Right cardiac atrium (tissue), 5 donors: ENCODE measurements around the gene KRTAP10-11. TPM values are rescaled to one million over a fixed set of nuclear protein-coding genes. Genes with fewer than 3 reads are reported as not detected.
"Not testable (repeated sequence)": the region's sequence is repeated elsewhere in the genome, so short reads cannot be mapped to it uniquely, and the experiment has no call there.

ENCODE experiments used
- ATAC-seq, 2 donors: fragments of 200-7000 bp; cut with Tn5 transposase; one replicate each; pipeline versions ENCODE4 v1.8.0 to v1.9.1; 2020; ENCODE audit warnings: moderate library complexity in 2 of 2, mild to moderate bottlenecking in 1 of 2
- DNase-seq, 3 donors: peaks; one replicate each; pipeline ENCODE4 v3.0.0-alpha.2; 2020
- H3K27ac ChIP-seq: one replicate; pipeline ENCODE4 v1.5.1; 2013; ENCODE audit warnings: mild to moderate bottlenecking, low read length, control low read depth, moderate library complexity
- H3K27me3 ChIP-seq: one replicate; pipeline ENCODE4 v1.6.1; 2013; ENCODE audit not compliant: control insufficient read depth, insufficient read depth
- H3K4me1 ChIP-seq: one replicate; pipeline ENCODE4 v1.6.1; 2013; ENCODE audit warnings: low read length; ENCODE audit not compliant: control insufficient read depth, insufficient read depth
- H3K4me3 ChIP-seq: one replicate; pipeline ENCODE4 v1.5.1; 2013; ENCODE audit warnings: low read length, control low read depth
- H3K9me3 ChIP-seq: one replicate; pipeline ENCODE4 v1.6.1; 2013; ENCODE audit warnings: low read length; ENCODE audit not compliant: control insufficient read depth
- WGBS: extraction: QIAGEN DNeasy Blood & Tissue Kit; methylation state at CpG from one replicate; pipeline ENCODE4 v1.1.7; 2013; 5-methylcytosine and 5-hydroxymethylcytosine counted together
- intact Hi-C, 4 donors: fragments of 100-400 bp; cut with DNase I; formaldehyde crosslinking; loops; one replicate each; pipeline versions ENCODE4 v1.11.0 to v1.14.0; 2022 to 2023
- polyA plus RNA-seq: library from polyadenylated mRNA; stranded (reverse); fragments of 200-250 nt; gene quantifications from one replicate; pipeline ENCODE4 v1.2.3, GENCODE V29; 2013
- total RNA-seq, 4 donors: library from RNA; stranded (reverse); fragmentation: NEBNext Ultra II Directional; extraction: Animal tissue kit (Norgen Biotek cat#: 25700); gene quantifications; one replicate each; pipeline ENCODE4 v1.2.1, GENCODE V29; 2021
- donor health status: healthy with polysubstance abuse.
- donor health status: DM: no; HTN: yes; CAD: no.
- donor health status: DM: no; HTN: no; CAD: no.
- donor health status: DM: no; HTN: yes; CAD: no; lungs with severe emphysema.
- donor health status: DM: yes; HTN: yes; CAD: no.

Gene KRTAP10-11
- total and polyA plus RNA-seq, 5 donors: not detected

DNA sequence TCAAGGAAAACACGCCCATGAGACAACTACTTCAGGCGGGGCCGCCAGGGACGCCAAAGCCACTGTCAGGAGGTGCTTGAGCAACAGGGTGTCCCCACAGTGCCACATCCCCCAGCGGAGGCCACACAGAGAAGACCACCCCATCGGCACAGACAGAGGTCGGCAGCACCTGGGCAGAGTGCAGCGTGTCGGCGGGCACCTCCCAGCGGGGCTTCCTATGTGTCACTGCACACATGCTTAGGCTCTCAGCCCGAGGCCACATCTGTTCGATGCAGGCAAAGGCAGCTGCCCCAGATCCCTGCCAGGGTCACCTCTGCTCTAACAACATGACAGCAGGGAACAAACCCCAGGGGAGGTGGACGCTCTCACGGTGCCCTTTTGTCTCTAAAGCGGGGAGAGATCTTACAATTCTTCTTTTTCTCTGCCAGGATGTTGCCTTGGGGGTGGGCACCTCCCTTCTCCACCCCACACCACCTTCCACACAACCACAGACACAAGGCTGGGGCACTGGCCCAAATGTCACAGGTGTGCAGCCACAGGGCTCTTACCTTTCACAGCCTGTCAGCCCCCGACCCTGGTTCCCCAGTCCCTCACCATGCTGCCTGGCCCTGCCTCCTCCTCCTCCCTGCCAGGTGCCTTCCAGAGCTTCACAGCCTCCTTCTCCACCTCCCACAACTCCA lies 30.2 kb upstream of the KRTAP10-11 start:
- no peak overlapping the region for H3K27ac ChIP-seq
- H3K9me3 ChIP-seq: no peaks in the 10 kb centered on the region
- no peak overlapping the region for H3K4me3 ChIP-seq
- WGBS: 77% methylated on average over 17 of the region's 17 CpGs
- DNase-seq (peak in 1 of 3 donors; percentile 25), ATAC-seq (peak in 1 of 2 donors; percentile 27)
- intact Hi-C loops: no loop called here
- no peaks in the 10 kb centered on the region for H3K27me3 ChIP-seq
- no peaks in the 10 kb centered on the region for H3K4me1 ChIP-seq

DNA sequence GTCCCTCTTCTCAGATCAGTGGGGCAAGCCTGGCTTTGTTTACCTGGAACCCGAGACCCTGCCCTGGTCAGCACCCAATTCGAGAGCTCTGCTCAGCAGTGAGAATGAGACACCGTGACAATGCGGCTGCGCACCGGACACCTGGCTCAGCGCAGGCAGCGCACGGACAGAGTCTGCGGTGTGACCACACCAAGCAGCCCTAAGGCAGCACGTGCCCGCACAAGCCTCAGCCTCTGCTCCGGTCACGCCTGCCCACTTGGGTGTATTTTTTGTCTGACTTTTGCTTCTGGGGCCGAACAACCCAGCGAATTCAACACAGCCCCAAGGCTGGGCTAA lies 29.7 kb upstream of the KRTAP10-11 start:
- Histone ChIP-seq H3K9me3 (no peaks in the 10 kb centered on the region), H3K27me3 (no peaks in the 10 kb centered on the region), H3K27ac (no peak overlapping the region), H3K4me3 (no peak overlapping the region), H3K4me1 (no peaks in the 10 kb centered on the region)
- WGBS: 84% methylated on average over 16 of the region's 16 CpGs
- intact Hi-C loops: no loop called here
- ATAC-seq: no peak
- peak in 1 of 3 donors; percentile 29 for DNase-seq

DNA sequence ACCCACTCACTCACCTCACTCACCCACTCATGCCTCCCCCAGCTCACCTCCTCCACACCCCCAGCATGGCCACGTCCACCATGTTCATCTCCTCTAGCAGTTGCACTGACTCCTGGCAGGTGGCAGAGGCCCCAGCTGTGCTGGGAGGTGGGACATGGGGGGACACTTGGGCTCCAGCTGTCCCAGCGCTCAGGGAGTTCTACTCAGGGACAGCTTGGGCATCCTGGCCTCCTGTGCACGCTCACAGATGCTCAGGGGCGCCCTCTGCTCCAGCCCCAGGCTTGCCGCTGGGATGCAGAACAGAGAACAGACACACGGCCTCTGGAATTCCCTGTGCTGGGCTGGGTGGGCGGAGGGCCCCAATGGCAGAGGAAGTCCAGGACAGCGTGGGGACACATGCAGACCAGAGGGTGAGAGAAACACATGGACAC lies 29.1 kb upstream of the KRTAP10-11 start:
- Histone ChIP-seq H3K9me3 (no peaks in the 10 kb centered on the region), H3K27me3 (no peaks in the 10 kb centered on the region), H3K4me3 (no peak overlapping the region), H3K27ac (no peak overlapping the region), H3K4me1 (no peaks in the 10 kb centered on the region)
- intact Hi-C loops: no loop called here
- DNase-seq (peak in 1 of 3 donors; percentile 22), ATAC-seq (no peak)
- WGBS: 53% methylated on average over 8 of the region's 8 CpGs

DNA sequence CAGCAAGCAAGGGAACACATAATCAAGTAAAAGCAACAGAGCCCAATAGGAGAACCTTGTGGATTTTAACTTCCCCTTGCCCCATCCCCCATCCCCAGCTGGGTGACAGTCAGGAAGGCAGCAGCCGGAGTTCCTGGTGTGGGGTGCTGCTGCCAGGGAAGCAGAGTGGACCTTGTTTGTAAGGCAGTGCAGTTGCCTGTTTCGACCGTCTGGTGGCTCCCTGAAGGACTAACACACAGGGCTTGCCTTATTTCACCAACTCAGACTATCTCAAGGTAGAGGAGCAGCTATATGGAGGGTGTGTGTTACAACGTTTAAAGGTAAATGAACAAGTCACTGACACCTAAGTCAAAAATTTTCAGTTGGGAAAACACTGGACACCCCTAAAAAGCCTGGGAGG lies 27.7 kb upstream of the KRTAP10-11 start:
- intact Hi-C loops: no loop called here
- peak in 1 of 3 donors; percentile 69 for DNase-seq

DNA sequence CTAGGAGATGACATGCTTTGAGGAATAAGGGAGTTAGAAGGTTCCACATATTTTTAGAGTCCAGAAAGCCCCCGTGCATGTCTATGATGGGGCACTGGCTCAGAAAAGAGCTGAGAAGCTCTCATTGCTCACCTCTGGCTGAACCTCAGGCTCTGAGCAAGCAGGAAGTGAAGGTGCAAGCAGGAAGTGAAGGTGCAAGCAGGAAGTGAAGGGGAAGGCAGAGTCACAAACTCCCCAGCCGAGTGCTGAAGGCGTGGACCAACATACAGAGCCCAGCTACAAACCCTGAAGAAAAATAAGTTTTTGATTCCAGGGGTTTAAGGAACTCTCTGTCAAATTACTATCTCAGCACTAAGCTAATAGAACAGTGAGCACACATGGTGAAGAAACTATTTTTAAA lies 27.3 kb upstream of the KRTAP10-11 start:
- 64% methylated on average over 3 of the region's 3 CpGs for WGBS
- Histone ChIP-seq H3K4me3 (no peak overlapping the region), H3K27me3 (no peaks in the 10 kb centered on the region), H3K4me1 (no peaks in the 10 kb centered on the region), H3K27ac (no peak overlapping the region), H3K9me3 (no peaks in the 10 kb centered on the region)
- ATAC-seq (no peak), DNase-seq (no peak)
- intact Hi-C loops: no loop called here

More for the DNA sequence above, 27.7 kb upstream of the KRTAP10-11 start:
- H3K27ac ChIP-seq: no peak overlapping the region
- no peaks in the 10 kb centered on the region for H3K4me1 ChIP-seq
- H3K4me3 ChIP-seq: no peak overlapping the region
- WGBS: 18% methylated on average over 4 of the region's 4 CpGs
- peak in 1 of 2 donors; percentile 49 for ATAC-seq
- no peaks in the 10 kb centered on the region for H3K27me3 ChIP-seq
- H3K9me3 ChIP-seq: no peaks in the 10 kb centered on the region

DNA sequence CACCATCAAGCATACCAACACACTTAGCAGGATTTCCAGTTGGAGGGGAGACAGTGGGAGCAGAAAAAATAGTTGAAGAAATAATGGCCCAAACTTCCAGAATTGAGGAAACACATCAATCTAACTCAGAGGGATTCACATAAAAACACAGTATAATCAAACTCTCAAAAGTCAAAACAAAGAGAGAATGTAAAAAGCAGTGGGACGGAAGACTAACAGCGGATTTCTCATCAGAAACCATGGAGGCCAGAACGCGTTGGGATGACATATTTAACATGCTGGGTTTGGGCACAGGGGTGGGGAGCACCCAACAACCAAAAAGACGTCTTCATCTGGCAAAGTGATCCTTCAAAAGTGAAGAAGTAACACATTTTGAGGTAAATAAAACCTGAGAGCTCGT lies 26.3 kb upstream of the KRTAP10-11 start:
- no peaks in the 10 kb centered on the region for H3K9me3 ChIP-seq
- DNase-seq: no peak
- no peak overlapping the region for H3K4me3 ChIP-seq
- no peaks in the 10 kb centered on the region for H3K27me3 ChIP-seq
- H3K27ac ChIP-seq: no peak overlapping the region
- ATAC-seq: no peak
- 88% methylated on average over 6 of the region's 6 CpGs for WGBS
- intact Hi-C loops: no loop called here
- no peaks in the 10 kb centered on the region for H3K4me1 ChIP-seq

DNA sequence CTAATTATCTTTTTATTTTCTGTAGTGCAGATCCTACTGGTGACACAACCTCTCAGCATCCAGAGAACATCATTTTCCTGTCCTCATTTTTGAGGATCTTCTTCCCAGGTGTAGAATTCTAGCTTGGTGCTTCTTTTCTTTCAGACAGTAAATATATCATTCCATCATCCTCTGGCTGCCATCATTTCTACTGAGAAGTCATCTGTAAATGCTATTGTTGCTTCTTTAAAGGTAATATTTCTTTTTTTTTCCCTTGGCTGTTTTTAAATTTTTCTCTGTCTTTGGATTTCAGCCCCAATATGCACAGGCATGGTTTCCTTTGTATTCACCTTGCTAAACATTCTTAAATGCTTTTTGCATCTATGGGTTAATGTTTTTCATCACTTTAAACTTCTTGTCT lies 22.6 kb upstream of the KRTAP10-11 start:
- H3K9me3 ChIP-seq: no peaks in the 10 kb centered on the region
- H3K4me1 ChIP-seq: no peaks in the 10 kb centered on the region
- ATAC-seq: no peak
- intact Hi-C loops: no loop called here
- no peak for DNase-seq
- H3K4me3 ChIP-seq: no peak overlapping the region
- H3K27me3 ChIP-seq: no peaks in the 10 kb centered on the region
- H3K27ac ChIP-seq: no peak overlapping the region

DNA sequence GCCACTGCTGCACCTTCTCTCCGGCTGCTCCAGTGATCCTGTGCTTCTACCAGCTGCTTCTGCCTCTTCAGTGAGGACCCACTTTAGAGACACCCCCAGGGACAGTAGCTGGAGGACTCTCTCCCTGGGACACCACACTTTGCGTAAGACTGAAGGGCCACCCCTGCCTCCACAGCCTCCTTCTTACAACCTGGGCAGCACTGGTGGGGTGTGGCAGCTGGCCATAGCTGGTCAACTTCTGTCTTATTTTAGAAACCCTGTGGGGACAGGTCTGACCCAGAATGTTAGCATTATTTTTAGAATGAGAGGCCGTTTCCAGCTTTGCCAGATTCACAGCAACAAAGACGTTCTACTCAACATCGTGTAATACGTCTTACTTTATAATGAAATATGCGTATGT lies 20.5 kb upstream of the KRTAP10-11 start:
- no peaks in the 10 kb centered on the region for H3K27me3 ChIP-seq
- no peak overlapping the region for H3K4me3 ChIP-seq
- intact Hi-C loops: no loop called here
- H3K4me1 ChIP-seq: no peaks in the 10 kb centered on the region
- no peak for DNase-seq
- ATAC-seq: no peak
- H3K9me3 ChIP-seq: no peaks in the 10 kb centered on the region
- 76% methylated on average over 7 of the region's 7 CpGs for WGBS
- H3K27ac ChIP-seq: no peak overlapping the region

DNA sequence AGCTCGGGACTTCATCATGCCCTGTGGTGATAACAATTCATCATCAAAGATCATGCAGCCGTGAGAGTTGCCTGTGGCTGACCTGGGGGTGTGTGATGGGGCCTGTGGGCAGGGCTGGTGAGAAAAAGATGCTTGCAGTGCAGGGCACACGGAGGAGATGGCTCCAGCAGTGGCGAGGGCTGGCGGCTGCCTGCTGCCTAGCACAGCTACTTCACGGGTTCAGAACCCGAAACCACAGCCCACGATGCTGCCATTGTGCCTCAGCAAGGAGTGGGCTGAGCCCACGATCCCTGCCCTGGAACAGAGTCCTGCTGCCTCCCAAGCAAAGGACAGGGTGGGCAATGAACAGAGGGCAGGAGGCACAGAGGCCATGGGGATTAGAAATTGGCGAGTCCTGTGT lies 20.0 kb upstream of the KRTAP10-11 start:
- 71% methylated on average over 10 of the region's 10 CpGs for WGBS
- Histone ChIP-seq H3K9me3 (no peaks in the 10 kb centered on the region), H3K4me3 (no peak overlapping the region), H3K27ac (no peak overlapping the region), H3K4me1 (no peaks in the 10 kb centered on the region), H3K27me3 (no peaks in the 10 kb centered on the region)
- intact Hi-C loops: no loop called here
- peak in 1 of 2 donors; percentile 39 for ATAC-seq
- DNase-seq: no peak

DNA sequence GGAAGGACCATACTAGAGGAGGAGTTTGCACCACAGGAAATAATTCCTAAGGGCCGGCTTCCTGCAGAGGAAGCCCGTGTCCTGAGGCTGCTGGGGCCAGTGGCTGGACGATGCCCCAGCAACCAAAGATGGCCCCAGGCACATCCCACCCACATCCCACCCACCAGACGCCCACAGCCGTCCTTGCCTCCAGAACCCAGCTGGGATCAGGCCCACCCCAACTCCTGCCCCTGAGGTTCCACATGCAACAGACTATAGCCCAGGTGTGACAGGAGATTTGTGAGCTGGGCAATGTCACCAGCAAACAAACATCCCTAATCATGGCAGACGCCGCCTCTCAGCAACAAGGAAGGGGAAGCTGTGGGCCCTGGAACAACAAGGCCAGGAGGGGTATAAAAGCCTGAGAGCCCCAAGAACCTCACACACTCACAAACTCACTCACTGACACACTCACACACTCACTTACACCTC lies 19.5 kb upstream of the KRTAP10-11 start, which contains the start of gene KRTAP10-9:
TSS of gene KRTAP10-9 (plus strand) at position 421 of the 471 bp plus-strand sequence. CDS start 79 bp downstream, outside the sequence.
- H3K9me3 ChIP-seq: no peaks in the 10 kb centered on the region
- no peaks in the 10 kb centered on the region for H3K4me1 ChIP-seq
- DNase-seq: no peak
- H3K27me3 ChIP-seq: no peaks in the 10 kb centered on the region
- intact Hi-C loops: no loop called here
- no peak within 1 kb of the TSS for H3K27ac ChIP-seq
- ATAC-seq: no peak
- WGBS: 39% methylated on average over 7 of the region's 7 CpGs
- no peak within 1 kb of the TSS for H3K4me3 ChIP-seq

DNA sequence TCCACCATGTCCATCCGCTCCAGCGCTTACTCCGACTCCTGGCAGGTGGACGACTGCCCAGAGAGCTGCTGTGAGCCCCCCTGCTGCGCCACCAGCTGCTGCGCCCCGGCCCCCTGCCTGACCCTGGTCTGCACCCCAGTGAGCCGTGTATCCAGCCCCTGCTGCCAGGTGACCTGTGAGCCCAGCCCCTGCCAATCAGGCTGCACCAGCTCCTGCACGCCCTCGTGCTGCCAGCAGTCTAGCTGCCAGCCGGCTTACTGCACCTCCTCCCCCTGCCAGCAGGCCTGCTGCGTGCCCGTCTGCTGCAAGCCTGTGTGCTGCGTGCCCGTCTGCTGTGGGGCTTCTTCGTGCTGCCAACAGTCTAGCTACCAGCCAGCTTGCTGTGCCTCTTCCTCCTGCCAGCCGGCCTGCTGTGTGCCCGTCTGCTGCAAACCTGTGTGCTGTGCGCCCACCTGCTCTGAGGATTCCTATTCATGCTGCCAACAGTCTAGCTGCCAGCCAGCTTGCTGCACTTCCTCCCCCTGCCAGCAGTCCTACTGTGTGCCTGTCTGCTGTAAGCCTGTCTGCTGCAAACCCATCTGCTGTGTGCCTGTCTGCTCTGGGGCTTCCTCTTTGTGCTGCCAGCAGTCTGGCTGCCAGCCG lies 18.9 kb upstream of the KRTAP10-11 start:
- H3K27me3 ChIP-seq, DNase-seq, ATAC-seq, H3K9me3 ChIP-seq, intact Hi-C loops, H3K4me3 ChIP-seq, H3K27ac ChIP-seq, H3K4me1 ChIP-seq: not testable (repeated sequence)
- 76% methylated on average over 20 of the region's 20 CpGs for WGBS
